Dedifferentiated amniotic fluid mesenchymal stem cell (primary cell): ENCODE results near the gene RAB9A.

Experiments used
- DNase-seq: peaks from one replicate; pipeline ENCODE4 v3.0.0-alpha.2; 2016; ENCODE audit errors: extremely low spot score

Gene RAB9A

GRCh38 chrX:13748486-13748885, 59.6 kb downstream of the RAB9A start:
- no peak for DNase-seq

- no peak for DNase-seq
Measured at GRCh38 chrX:13750204-13750603, 61.3 kb downstream of the RAB9A start.

GRCh38 chrX:13750812-13751211, 61.9 kb downstream of the RAB9A start:
- no peak for DNase-seq

GRCh38 chrX:13752141-13752540, 63.2 kb downstream of the RAB9A start:
- DNase-seq = no peak

- no peak for DNase-seq
Measured at GRCh38 chrX:13752646-13753045, 63.7 kb downstream of the RAB9A start.

- no peak for DNase-seq
Measured at GRCh38 chrX:13754765-13755164, 65.8 kb downstream of the RAB9A start.

GRCh38 chrX:13755254-13755653, 66.3 kb downstream of the RAB9A start:
- DNase-seq = no peak

- no peak for DNase-seq
Measured at GRCh38 chrX:13756381-13756780, 67.5 kb downstream of the RAB9A start.

- no peak for DNase-seq
Measured at GRCh38 chrX:13759152-13759718, 70.3 kb downstream of the RAB9A start.
